Measurements from ENCODE around the gene NUDT22.
A peak's percentile ranks its signal among the peaks of the same experiment; 100 is the strongest.

The NUDT22 gene

DNA sequence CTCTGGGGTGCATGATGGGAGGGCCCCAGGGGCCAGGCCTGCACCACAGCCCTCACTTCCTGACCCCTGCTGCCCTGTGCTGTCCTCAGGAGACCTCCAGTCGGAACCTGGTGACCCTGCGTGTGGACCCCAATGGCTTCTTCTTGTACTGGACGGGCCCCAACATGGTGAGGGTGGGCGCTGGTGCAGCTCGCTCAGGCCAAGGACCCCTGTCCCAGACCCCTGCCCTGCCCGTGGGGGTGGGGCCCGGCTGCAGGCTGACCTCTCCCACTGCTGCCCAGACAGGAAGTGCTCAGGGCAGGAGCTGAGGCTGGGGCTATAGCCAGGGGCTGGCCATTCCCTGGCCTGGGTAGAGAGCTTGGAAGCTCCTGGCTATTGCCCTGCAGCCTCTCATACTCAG lies 28.3 kb downstream of the NUDT22 start:
- no peak for DNase-seq (ENCODE audit: low spot score)

DNA sequence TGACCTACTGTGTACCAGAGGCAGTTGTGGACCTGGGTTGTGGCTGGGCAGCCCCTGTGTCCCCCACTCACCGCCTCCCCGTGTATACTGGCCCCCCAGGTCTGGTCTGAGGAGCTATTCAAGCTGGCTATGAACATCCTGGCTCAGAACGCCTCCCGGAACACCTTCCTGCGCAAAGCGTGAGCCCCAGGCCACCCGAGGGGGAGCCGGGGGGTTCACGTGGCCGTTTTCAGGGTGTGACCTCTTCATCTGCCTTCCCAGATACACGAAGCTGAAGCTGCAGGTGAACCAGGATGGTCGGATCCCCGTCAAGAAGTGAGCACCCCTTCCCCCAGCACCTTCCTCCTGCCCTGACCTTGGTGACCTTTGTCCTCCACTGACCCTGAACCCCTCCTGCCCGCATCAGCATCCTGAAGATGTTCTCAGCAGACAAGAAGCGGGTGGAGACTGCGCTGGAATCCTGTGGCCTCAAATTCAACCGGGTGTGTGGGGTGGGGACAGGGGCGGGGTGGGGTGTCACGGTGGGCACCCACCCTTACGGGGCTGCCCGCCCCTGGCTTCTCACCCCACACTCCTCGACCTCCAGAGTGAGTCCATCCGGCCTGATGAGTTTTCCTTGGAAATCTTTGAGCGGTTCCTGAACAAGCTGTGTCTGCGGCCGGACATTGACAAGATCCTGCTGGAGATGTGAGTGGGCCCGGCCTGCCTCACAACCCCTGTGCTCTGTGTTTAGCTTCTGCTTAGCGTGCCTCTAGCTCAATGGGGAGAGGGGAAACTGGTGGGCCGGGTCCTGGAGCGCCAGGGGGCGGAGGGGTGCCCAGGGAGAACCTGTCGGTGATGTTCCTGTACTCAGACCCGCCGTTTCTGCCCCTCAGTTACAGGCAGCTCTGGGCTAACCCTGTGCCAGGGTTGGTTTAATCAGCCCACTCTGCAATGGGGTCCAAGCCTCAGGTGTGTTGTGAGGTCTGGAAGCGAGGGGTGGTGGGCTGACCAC lies 29.4 kb downstream of the NUDT22 start:
- no peak for DNase-seq (ENCODE audit: low spot score)

DNA sequence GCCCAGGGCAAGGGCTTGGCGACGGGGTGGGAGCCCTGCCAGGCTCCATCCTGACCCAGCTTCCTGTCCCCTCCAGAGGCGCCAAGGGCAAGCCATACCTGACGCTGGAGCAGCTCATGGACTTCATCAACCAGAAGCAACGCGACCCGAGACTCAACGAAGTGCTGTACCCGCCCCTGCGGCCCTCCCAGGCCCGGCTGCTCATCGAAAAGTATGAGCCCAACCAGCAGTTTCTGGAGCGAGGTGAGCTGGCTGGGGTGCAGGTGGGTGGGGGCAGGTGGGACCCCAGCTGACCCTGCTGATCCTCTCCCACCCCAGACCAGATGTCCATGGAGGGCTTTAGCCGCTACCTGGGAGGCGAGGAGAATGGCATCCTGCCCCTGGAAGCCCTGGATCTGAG lies 30.2 kb downstream of the NUDT22 start:
- DNase-seq (ENCODE audit: low spot score) = no peak

DNA sequence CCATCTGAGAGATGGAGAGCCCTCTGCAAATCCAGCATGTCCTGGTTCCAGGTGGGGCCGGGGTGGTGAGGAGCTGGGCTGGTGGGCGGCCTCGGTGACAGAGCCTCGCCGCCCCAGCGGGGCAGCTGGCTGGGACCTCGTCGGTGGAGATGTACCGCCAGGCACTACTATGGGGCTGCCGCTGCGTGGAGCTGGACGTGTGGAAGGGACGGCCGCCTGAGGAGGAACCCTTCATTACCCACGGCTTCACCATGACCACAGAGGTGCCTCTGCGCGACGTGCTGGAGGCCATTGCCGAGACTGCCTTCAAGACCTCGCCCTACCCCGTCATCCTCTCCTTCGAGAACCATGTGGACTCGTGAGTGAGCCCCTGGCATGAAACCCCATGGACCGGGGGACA lies 32.3 kb downstream of the NUDT22 start:
- DNase-seq (ENCODE audit: low spot score) = no peak

DNA sequence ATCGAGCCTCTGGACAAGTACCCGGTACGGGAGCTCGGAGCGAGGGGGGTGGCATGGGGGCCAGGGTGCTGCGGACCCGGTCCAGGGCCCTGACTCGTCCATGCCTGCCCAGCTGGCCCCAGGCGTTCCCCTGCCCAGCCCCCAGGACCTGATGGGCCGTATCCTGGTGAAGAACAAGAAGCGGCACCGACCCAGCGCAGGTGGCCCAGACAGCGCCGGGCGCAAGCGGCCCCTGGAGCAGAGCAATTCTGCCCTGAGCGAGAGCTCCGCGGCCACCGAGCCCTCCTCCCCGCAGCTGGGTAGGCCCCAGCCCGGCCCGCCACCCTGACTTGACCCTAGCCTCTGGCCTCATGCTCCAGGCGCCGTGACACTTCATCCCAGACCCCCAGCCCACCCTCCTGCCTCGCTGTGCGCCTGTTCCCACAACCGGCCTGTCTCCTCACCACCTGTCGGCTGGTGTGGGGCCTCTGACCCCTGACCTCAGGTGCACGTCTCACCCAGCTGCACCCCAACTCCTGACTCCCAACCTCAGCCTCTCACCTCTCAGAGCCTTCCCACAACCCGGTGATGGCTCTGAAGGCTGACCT lies 33.0 kb downstream of the NUDT22 start:
- no peak for DNase-seq (ENCODE audit: low spot score)

DNA sequence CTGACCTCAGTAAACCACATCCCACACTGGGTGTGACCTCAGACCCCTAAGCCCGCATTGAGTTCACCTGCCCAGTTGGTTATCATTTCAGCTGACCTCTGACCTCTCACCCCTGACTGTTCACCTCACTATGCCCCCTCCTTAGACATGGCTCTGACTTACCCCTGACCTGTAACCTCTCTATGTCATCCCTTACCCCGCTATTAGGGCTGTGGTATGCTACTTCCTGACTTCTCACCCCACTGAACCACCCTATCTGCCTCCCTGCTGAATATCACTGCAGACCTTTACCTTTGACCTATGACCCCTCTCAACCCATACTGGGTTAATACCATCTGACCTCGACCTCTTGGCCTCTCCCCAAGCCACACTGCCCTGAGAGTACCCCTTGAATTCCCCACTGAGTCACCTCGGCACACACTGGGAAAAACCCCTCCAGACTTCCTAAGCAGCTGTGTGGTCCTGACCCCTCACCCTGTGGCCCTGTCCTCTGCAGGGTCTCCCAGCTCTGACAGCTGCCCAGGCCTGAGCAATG lies 33.5 kb downstream of the NUDT22 start:
- DNase-seq (ENCODE audit: low spot score) = no peak

DNA sequence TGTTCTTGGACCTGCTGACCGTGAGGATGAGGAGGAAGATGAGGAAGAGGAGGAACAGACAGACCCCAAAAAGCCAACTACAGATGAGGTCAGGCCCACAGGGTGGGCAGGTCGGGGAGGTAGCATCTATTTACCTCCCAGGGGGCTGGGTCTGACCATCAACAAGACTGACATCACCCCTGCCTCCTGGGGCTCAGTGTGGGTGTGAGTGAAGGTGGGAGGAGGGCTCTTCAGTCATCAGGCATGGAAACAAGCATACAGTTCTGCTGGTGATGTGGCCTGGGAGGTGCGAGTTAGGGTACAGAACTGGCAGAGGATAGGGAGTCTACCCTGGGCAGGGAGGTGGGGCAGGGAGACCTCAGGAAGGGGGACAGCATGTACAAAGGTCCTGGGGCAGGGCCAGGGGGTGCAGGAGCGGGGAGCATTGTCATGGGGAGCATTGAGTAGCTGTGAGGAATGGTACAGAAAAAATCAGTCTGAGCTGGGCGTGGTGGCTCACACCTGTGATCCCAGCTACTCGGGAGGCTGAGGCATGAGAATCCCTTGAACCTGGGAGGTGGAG lies 34.2 kb downstream of the NUDT22 start:
- no peak for DNase-seq (ENCODE audit: low spot score)

DNA sequence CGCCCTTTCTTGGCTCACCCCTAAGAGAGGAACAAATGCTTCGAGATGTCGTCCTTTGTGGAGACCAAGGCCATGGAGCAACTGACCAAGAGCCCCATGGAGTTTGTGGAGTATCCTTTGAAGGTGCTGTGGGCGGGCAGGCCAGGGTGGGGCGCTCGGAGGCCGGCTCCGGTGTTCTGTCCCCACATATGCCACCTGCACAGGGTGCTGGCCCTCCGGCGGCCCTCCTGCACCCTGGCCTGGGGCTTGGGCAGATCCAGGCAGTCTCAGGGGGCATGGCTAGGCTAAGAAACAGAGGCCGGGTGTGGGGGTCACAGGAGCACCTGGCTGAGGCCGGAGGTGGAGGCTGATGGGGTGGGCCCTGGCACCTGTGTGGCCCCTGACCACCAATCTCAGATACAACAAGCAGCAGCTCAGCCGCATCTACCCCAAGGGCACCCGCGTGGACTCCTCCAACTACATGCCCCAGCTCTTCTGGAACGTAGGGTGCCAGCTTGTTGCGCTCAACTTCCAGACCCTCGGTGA lies 35.5 kb downstream of the NUDT22 start:
- DNase-seq (ENCODE audit: low spot score) = no peak

DNA sequence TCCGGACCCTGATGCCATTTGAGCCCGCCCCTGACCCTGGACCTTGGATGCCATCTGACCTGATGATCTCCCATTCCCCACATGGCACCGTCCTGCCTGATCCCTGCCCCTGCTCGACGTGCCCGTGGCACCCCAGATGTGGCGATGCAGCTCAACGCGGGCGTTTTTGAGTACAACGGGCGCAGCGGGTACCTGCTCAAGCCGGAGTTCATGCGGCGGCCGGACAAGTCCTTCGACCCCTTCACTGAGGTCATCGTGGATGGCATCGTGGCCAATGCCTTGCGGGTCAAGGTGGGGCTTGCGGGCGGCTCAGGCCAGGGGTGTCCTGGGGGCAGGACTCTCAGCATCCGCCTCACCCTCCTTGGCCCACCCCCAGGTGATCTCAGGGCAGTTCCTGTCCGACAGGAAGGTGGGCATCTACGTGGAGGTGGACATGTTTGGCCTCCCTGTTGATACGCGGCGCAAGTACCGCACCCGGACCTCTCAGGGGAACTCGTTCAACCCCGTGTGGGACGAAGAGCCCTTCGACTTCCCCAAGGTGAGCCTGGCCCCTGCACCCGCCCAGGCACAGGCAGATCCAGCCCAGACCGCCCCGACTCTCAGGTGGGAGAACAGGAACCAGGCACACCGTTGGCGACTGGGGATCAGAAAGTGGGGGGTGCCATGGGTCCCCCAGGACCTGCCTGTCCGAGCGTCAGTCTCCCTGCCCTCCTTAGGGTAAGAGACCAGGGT lies 36.4 kb downstream of the NUDT22 start:
- no peak for DNase-seq (ENCODE audit: low spot score)

DNA sequence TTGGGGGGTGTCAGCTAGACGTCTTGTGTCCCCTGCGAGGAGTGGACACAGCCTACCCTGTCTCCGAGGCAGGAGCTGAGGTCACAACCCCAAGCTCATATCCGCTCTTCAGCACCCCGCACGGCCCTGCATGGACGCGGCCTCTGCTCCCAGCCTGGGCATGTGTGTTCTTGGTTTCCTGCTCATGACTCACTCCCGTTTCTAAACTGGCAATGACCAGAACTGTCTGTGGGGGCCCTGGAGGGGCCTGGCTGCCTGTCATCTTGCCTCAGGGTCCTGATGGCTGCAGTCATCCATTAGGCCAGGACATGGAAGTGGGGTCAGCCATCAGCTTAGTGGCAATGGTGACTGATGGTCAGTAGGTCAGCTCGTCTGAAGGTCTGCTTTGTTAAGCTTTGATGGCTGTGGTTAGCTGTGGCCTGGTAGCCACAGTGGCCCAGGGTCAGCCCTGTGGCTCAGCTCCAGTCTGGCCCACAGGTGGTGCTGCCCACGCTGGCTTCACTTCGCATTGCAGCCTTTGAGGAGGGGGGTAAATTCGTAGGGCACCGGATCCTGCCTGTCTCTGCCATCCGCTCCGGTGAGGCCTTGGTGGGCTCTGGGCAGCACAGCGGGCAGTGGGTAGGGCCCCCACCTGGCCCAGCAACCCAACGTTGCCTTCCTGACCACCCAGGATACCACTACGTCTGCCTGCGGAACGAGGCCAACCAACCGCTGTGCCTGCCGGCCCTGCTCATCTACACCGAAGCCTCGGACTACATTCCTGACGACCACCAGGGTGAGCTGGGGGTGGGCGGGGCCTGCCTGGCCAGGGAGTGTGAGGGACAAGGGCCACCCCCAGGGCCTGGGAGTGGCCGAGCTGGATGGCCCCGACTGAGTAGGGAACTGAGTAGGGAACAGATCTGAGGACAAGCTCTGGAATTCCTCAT lies 37.2 kb downstream of the NUDT22 start:
- no peak for DNase-seq (ENCODE audit: low spot score)

DNA sequence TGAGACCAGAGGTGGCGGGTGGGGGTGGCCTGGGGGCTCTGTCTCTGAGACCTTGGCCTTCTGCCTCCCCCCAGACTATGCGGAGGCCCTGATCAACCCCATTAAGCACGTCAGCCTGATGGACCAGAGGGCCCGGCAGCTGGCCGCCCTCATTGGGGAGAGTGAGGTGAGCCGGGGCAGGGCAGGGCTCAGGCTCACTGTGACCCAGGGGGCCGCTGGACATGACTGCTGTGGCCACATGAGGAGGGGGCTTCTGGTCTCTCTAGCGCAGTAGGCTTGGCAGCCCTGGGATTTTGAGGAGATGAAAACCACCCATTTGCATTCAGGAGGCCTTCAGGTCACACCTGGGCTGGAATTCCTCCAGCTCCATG lies 37.9 kb downstream of the NUDT22 start:
- no peak for DNase-seq (ENCODE audit: low spot score)

DNA sequence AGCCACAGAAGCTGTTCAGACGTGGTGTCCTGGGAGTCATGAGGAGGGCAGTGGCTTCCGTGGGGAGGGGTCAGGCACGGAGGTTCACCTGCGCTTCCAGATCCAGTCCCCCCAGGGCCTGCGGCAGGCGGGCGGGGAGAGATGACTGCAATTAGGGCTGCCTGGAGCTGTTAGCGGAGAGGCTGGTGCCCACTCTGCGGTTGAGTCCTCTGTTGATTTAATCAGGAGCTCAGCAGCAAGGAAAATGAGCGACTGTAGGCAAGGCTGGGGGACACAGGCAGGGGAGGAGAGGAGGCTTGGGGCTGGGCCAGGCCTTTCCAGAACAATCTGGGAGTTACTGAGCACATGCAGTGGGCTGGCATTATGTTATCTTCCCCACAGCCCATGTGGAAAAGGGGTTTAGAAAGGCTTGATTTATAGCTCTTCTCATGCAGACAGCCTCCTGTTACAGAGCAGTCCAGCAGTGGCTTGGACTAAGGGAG lies 38.3 kb downstream of the NUDT22 start:
- DNase-seq (ENCODE audit: low spot score) = no peak

DNA sequence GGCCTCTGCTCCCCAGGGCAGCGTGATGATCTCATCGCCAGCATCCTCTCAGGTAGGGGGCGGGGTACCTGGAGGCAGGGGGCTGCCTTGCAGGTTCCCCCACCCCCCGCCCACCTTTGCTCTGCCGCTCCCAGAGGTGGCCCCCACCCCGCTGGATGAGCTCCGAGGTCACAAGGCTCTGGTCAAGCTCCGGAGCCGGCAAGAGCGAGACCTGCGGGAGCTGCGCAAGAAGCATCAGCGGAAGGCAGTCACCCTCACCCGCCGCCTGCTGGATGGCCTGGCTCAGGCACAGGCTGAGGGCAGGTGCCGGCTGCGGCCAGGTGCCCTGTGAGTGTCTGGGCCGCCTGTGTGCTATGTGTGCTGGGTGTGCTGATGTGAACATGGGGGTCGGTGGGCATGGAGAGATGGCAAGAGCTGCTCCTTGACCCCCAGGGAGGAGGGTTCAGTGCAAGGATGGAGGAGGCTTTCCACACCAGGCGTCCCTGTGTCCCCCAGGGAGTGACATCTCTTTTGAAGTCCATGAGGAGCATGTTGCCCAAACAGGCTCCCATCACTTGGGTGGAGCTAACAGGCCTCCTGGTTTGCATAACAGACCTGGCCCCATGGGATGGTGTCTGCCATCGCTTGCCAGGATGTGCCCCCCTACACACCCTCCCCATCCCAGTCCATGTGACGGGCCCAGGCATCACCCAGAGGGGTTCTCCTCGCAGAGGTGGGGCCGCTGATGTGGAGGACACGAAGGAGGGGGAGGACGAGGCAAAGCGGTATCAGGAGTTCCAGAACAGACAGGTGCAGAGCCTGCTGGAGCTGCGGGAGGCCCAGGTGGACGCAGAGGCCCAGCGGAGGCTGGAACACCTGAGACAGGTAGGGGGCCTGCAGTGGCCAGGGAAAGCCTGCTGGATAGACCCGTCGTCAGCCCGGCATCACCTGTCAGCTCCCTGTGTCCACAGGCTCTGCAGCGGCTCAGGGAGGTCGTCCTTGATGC lies 39.4 kb downstream of the NUDT22 start:
- DNase-seq (ENCODE audit: low spot score) = no peak

DNA sequence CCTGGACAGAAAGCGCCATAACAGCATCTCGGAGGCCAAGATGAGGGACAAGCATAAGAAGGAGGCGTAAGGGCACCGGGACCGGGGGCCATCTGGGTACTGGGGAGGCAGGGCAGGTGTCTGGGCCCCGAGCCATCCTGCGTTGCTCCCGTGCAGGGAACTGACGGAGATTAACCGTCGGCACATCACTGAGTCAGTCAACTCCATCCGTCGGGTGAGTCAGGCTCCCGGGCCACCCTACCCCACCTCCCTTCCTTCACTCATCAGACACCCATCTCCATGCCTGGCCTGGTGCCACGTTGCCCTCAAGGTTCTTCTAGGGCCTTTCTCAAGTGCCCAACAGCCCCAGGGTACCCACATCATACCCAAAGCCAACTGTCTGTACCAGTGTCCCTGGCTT lies 40.3 kb downstream of the NUDT22 start:
- DNase-seq (ENCODE audit: low spot score) = no peak

DNA sequence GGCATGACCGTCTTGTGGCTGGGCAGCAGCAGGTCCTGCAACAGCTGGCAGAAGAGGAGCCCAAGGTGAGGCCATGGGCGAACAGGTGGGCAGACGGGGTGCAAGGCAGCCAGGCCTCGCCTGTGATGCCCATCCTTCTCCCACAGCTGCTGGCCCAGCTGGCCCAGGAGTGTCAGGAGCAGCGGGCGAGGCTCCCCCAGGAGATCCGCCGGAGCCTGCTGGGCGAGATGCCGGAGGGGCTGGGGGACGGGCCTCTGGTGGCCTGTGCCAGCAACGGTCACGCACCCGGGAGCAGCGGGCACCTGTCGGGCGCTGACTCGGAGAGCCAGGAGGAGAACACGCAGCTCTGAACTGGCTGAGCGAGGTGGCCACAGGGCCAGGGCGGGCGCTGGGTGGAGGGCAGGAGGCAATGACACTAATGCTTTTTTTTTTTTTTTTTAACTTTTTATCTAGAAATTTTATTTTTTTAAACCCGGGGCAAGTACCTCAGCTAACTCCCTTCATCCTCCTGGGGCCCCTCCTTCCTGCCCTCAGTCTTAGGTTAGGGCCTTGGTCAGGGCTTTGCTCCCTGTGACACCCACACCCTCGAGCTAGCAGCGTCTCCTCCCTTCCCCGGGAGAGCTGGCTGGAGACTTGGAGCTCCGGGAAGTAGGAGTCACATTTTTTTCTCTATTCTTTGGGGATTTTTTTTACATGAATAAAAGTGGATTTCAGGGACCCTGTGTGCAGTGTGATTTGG lies 41.3 kb downstream of the NUDT22 start:
- DNase-seq (ENCODE audit: low spot score) = no peak

DNA sequence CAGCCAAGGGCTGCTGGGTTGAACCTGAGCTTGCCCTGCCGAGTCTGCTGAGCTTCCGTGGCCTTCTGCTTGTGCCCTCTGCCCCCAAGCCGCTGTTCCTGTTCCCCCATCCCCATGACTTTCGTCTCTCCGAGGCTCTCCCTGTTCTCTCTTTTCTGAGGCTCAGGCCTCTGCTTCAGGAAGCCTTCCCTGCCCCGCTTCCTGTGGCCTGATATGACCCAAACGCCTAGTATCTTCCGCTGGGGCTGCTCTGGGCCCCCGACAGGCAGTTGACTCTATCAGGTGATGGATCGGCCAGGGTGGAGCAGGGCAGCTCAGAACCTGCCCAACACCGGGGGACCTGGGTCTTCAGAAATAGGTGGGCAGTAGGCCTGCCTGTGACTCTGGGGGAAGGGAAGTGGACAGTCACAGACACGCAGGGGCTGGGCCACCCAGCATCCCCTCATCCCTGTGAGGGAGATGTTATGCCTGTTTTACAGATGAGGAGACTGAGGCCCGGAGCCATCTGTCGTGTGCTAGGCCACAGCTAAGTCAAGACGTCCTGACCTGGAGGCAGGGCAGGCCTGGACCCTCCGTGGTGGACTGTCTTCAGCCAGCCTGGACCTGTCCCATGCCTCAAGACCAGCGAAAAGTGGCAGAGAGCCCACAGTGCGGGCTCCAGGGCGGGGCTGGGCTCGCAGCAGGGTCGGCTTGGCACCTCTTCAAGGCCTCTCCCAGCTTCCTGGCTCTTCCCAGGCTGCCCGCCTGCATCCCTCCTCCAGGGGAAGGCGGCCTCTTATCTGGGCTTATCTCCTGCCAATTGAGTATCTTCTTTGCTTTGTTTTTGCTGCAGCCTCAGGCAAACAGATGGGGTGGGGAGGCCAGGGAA lies 42.2 kb downstream of the NUDT22 start:
- no peak for DNase-seq (ENCODE audit: low spot score)

DNA sequence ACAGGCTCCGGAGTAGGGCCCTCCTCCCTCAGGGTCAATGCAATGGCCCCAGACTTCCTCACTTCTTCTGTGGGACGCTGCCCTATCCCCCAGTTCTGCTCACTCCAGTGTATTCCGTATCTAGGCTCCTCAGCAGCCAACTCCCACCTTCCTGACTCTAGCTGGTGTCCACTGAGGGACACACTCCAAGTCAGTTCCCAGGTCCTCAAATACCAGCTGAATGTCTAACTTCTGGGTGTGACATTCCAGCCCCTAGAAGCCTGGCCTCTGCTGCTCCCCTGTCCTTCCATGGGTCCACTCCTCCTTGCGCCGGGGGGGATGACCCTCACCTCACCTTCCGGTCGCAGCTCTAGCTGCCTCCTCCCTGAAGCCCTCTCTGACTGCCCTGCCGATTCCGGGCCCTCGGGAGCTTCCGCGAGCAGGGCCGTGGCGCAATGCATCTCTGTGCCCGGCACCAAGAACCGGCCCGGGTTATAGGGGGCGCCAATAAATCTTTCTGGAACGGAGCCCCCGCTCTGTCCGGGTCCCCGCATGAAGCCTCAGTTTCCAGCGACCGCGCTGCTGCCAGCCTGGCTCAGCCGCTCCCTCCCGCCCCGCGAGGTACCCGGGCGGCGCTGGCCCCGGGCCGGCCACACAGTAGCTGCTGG lies 42.9 kb downstream of the NUDT22 start:
- peak; percentile 44 for DNase-seq (ENCODE audit: low spot score)

Data from Ammon's horn (tissue), 1 donor.